PC-3 (cell line): Measurements from ENCODE around the gene NUP153. TPM values are rescaled to one million over a fixed set of nuclear protein-coding genes. Genes with fewer than 3 reads are reported as not detected.
"Not testable (repeated sequence)": the region's sequence is repeated elsewhere in the genome, so short reads cannot be mapped to it uniquely, and the experiment has no call there.

Experiments
- ATAC-seq: fragments of 200-7000 bp; cut with Tn5 transposase; 2 replicates; pipeline ENCODE4 v1.9.1; 2020; ENCODE audit warnings: mild to moderate bottlenecking, moderate library complexity
- BruUV-seq: library from RNA; stranded (reverse); fragments of 400-500 nt; replicated peaks from 2 replicates; lab custom pipeline; 2021; lab: Mats Ljungman, UMichigan
- CTCF ChIA-PET: fragments of 300-600 bp; sonication (Branson Sonifier 250); formaldehyde crosslinking; loops from one replicate; lab custom pipeline; 2022; ENCODE audit warnings: antibody characterized with exemption; lab: Charles Lee
- POLR2A ChIA-PET: fragments of 300-600 bp; sonication (Branson Sonifier 250); formaldehyde crosslinking; loops from one replicate; lab custom pipeline; 2022; ENCODE audit warnings: antibody characterized with exemption; ENCODE audit not compliant: unreplicated experiment; lab: Charles Lee
- DNase-seq: peaks from one replicate; pipeline ENCODE4 v3.0.0-alpha.2; 2015
- H2AFZ ChIP-seq: fragments of 300-600 bp; sonication (generic); 2 replicates; pipeline ENCODE4 v1.6.0; 2016; ENCODE audit warnings: antibody characterized with exemption, low read length
- H3F3A ChIP-seq: fragments of 300-600 bp; sonication (generic); one replicate; pipeline ENCODE4 v1.6.0; 2017; ENCODE audit warnings: antibody characterized with exemption, low read length, control low read depth, mild to moderate bottlenecking; ENCODE audit not compliant: unreplicated experiment
- H3K27ac ChIP-seq: fragments of 300-600 bp; sonication (generic); 2 replicates; pipeline ENCODE4 v1.5.1; 2016; ENCODE audit warnings: mild to moderate bottlenecking, low read length
- H3K27me3 ChIP-seq: fragments of 300-600 bp; sonication (generic); 2 replicates; pipeline ENCODE4 v1.6.1; 2016; ENCODE audit warnings: low read length, mixed read lengths
- H3K36me3 ChIP-seq: fragments of 300-600 bp; sonication (generic); 2 replicates; pipeline ENCODE4 v1.6.1; 2016; ENCODE audit warnings: low read depth, mixed run types, low read length, mixed read lengths
- H3K4me1 ChIP-seq: fragments of 300-600 bp; sonication (generic); 2 replicates; pipeline ENCODE4 v1.5.1; 2016; ENCODE audit warnings: low read length; ENCODE audit not compliant: insufficient read depth
- H3K4me2 ChIP-seq: fragments of 300-600 bp; sonication (generic); 2 replicates; pipeline ENCODE4 v1.6.0; 2016; ENCODE audit warnings: low read length
- H3K4me3 ChIP-seq: fragments of 300-600 bp; sonication (generic); 2 replicates; pipeline ENCODE4 v1.5.1; 2016; ENCODE audit warnings: mild to moderate bottlenecking, low read length, mixed read lengths
- H3K79me2 ChIP-seq: fragments of 300-600 bp; sonication (generic); 2 replicates; pipeline ENCODE4 v1.6.1; 2017; ENCODE audit warnings: low read length, mixed read lengths
- H3K9ac ChIP-seq: fragments of 300-600 bp; sonication (generic); 2 replicates; pipeline ENCODE4 v1.6.0; 2016; ENCODE audit warnings: mild to moderate bottlenecking, low read length
- H3K9me2 ChIP-seq: fragments of 300-600 bp; sonication (generic); replicated peaks from 2 replicates; pipeline ENCODE4 v1.6.1; 2016; ENCODE audit warnings: mixed run types, low read length, mixed read lengths
- H3K9me3 ChIP-seq: fragments of 300-600 bp; sonication (generic); 2 replicates; pipeline ENCODE4 v1.6.1; 2016; ENCODE audit warnings: low read length, mixed read lengths
- H4K20me1 ChIP-seq: fragments of 300-600 bp; sonication (generic); 2 replicates; pipeline ENCODE4 v1.6.1; 2016; ENCODE audit warnings: low read length, mixed read lengths
- EZH2 ChIP-seq: fragments of 300-600 bp; sonication (generic); IDR thresholded peaks from one replicate; pipeline ENCODE4 v1.6.1; 2017; ENCODE audit warnings: antibody characterized with exemption, mild to moderate bottlenecking, low read length; ENCODE audit not compliant: unreplicated experiment
- EZH2phosphoT487 ChIP-seq: fragments of 300-600 bp; sonication (generic); IDR thresholded peaks from 2 replicates; pipeline ENCODE4 v1.6.1; 2018; ENCODE audit warnings: mild to moderate bottlenecking, antibody characterized with exemption, low read length, borderline replicate concordance
- intact Hi-C: fragments of 100-400 bp; cut with micrococcal nuclease; formaldehyde crosslinking; loops from 2 replicates; pipeline ENCODE4 v1.9.0; 2023
- total RNA-seq: library from RNA; depleted of rRNA; stranded (reverse); fragments of >200 nt; gene quantifications from 2 replicates; pipeline ENCODE4 v1.2.3, GENCODE V29; 2014
- TF ChIP-seq, protein P1 (sequence below): fragments of 300-600 bp; sonication (generic); conservative IDR thresholded peaks from 2 replicates; pipeline ENCODE4 v1.5.1; 2017; ENCODE audit warnings: antibody characterized with exemption, low read depth, mild to moderate bottlenecking, low read length

NUP153 gene
- total RNA-seq, 1 experiment from 2014 or later: 48.3 TPM

- no peak for DNase-seq
- no peaks in the 10 kb centered on the region for H3K79me2 ChIP-seq
- peaks cover 7% of the 10 kb centered on the region for H3K9me3 ChIP-seq
- no peak overlapping the region for H2AFZ ChIP-seq
- H3K4me2 ChIP-seq: no peak overlapping the region
- no peaks in the 10 kb centered on the region for H3K36me3 ChIP-seq
- H3K9me2 ChIP-seq: no peaks in the 10 kb centered on the region
- H3K4me1 ChIP-seq: no peaks in the 10 kb centered on the region
- no peaks in the 10 kb centered on the region for H3F3A ChIP-seq
- ChIA-PET CTCF (no interaction called here), POLR2A (no interaction called here)
- no peak for TF ChIP-seq EZH2
- no peak for TF ChIP-seq EZH2phosphoT487
- TF ChIP-seq, protein P1, sequence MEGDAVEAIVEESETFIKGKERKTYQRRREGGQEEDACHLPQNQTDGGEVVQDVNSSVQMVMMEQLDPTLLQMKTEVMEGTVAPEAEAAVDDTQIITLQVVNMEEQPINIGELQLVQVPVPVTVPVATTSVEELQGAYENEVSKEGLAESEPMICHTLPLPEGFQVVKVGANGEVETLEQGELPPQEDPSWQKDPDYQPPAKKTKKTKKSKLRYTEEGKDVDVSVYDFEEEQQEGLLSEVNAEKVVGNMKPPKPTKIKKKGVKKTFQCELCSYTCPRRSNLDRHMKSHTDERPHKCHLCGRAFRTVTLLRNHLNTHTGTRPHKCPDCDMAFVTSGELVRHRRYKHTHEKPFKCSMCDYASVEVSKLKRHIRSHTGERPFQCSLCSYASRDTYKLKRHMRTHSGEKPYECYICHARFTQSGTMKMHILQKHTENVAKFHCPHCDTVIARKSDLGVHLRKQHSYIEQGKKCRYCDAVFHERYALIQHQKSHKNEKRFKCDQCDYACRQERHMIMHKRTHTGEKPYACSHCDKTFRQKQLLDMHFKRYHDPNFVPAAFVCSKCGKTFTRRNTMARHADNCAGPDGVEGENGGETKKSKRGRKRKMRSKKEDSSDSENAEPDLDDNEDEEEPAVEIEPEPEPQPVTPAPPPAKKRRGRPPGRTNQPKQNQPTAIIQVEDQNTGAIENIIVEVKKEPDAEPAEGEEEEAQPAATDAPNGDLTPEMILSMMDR: no peak
- intact Hi-C loops: no loop called here
- ATAC-seq: no peak
- H3K27me3 ChIP-seq: no peaks in the 10 kb centered on the region
- BruUV-seq: no TSS peak
- H3K4me3 ChIP-seq: no peak overlapping the region
- H4K20me1 ChIP-seq: no peaks in the 10 kb centered on the region
- no peak overlapping the region for H3K27ac ChIP-seq
- no peak overlapping the region for H3K9ac ChIP-seq
Measured at GRCh38 chr6:17737704-17738252, 31.1 kb upstream of the NUP153 start.

DNA sequence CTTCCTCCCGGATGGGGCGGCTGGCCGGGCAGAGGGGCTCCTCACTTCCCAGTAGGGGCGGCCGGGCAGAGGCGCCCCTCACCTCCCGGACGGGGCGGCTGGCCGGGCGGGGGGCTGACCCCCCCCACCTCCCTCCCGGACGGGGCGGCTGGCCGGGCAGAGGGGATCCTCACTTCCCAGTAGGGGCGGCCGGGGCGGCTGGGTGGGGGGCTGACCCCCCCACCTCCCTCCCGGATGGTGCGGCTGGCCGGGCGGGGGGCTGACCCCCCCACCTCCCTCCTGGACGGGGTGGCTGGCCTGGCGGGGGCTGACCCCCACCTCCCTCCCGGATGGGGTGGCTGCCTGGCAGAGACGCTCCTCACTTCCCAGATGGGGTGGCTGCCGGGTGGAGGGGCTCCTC lies 28.6 kb upstream of the NUP153 start:
- H3K9me3 ChIP-seq, POLR2A ChIA-PET, H3K4me2 ChIP-seq, H3F3A ChIP-seq, H3K79me2 ChIP-seq, CTCF ChIA-PET, H3K9ac ChIP-seq, BruUV-seq, H3K4me3 ChIP-seq, DNase-seq, intact Hi-C loops, H4K20me1 ChIP-seq, H3K9me2 ChIP-seq, H3K36me3 ChIP-seq, H3K27ac ChIP-seq, H2AFZ ChIP-seq, H3K4me1 ChIP-seq, H3K27me3 ChIP-seq, ATAC-seq: not testable (repeated sequence)

- intact Hi-C loops: no loop called here
- POLR2A ChIA-PET: no interaction called here
- Histone ChIP-seq H3F3A (no peaks in the 10 kb centered on the region), H3K9me2 (no peaks in the 10 kb centered on the region), H3K27me3 (no peaks in the 10 kb centered on the region), H2AFZ (no peak overlapping the region), H3K36me3 (no peaks in the 10 kb centered on the region), H3K4me1 (peaks cover 11% of the 10 kb centered on the region; the same call in 1 of the 2 replicates), H3K9ac (no peak overlapping the region), H4K20me1 (no peaks in the 10 kb centered on the region), H3K27ac (no peak overlapping the region), H3K9me3 (no peaks in the 10 kb centered on the region), H3K4me3 (no peak overlapping the region), H3K4me2 (no peak overlapping the region), H3K79me2 (no peaks in the 10 kb centered on the region)
- no TSS peak for BruUV-seq
- CTCF ChIA-PET: no interaction called here
- ATAC-seq: peak; percentile 65; the same call in 1 of the 2 replicates
- no peak for TF ChIP-seq EZH2phosphoT487
- no peak for TF ChIP-seq EZH2
- TF ChIP-seq, protein P1: no peak
- DNase-seq: peak; percentile 10
Measured at GRCh38 chr6:17730078-17730704, 23.5 kb upstream of the NUP153 start.
